ENCODE results near the gene TUFT1. TPM values are rescaled to one million over a fixed set of nuclear protein-coding genes. Genes with fewer than 3 reads are reported as not detected.

TUFT1 gene
- total and polyA plus RNA-seq, 2 of the 8 experiments (the other 6 are each of a cell fraction or from before 2014, with no cell fraction given), result 7.3 to 10.4 TPM

GRCh38 chr1:151499365-151499764 is 40.7 kb upstream of the TUFT1 start:
- no peak overlapping the region for H4K8ac ChIP-seq (ENCODE audit: extremely low read depth, insufficient read depth, low read length)
- no peak overlapping the region for H3K14ac ChIP-seq (ENCODE audit: insufficient read length)
- no peak overlapping the region for H3K18ac ChIP-seq (ENCODE audit: extremely low read depth, low read length)
- DNase-seq (ENCODE audit: low read depth in 1 of 2, low spot score in 2 of 2) (no peak), FAIRE-seq (no peak)
- H3K9me3 ChIP-seq (ENCODE audit: insufficient read depth in 2 of 2, low read depth in 1 of 2, low read length in 1 of 2), result no peaks in the 10 kb centered on the region
- H3K79me1 ChIP-seq (ENCODE audit: low read depth, low read length), result no peaks in the 10 kb centered on the region
- H2BK15ac ChIP-seq (ENCODE audit: low read length), result no peak overlapping the region
- peak overlapping the region; percentile 87 for H3K23ac ChIP-seq (ENCODE audit: insufficient read length)
- no peak overlapping the region for H4K5ac ChIP-seq (ENCODE audit: insufficient read length, low read depth, low read length)
- ChIA-PET CTCF (ENCODE audit: partially characterized antibody) (interaction anchor here (1.1 to 2.2 kb wide), 2 partner anchors 8 to 11 kb away, joined by 3 to 5 read pairs; no protein-coding TSS in a partner anchor), POLR2A (ENCODE audit: partially characterized antibody) (interaction anchor here (1.8 kb wide), 1 partner anchor 40 kb away, joined by 5 read pairs; the partner anchor contains the start of gene TUFT1)
- 0 out of 2 replicates have a peak overlapping the region, but pooled peaks have one; percentile 24 for H2AFZ ChIP-seq (ENCODE audit: low read length)
- H3K4me3 ChIP-seq (ENCODE audit: extremely low read depth in 1 of 4, insufficient read depth in 2 of 4, low read depth in 3 of 4, low read length in 4 of 4), result no peak overlapping the region
- no peak overlapping the region for H4K91ac ChIP-seq (replicated peaks; ENCODE audit: insufficient read length, low read length)
- H3K9ac ChIP-seq (replicated peaks in 1 of 4; ENCODE audit: extremely low read depth in 1 of 4, low read depth in 3 of 4, low read length in 3 of 4), result no peak overlapping the region
- no peak overlapping the region for H2AK5ac ChIP-seq (ENCODE audit: low read depth, low read length)
- H2BK20ac ChIP-seq (ENCODE audit: low read length), result no peak overlapping the region
- no peak overlapping the region for H3K4me2 ChIP-seq (ENCODE audit: insufficient read depth in 1 of 2, low read depth in 2 of 2, low read length in 2 of 2)
- 90% methylated on average over 5 of the region's 5 CpGs; no CpG with 5 or more reads in 1 of the 2 experiments for WGBS, 2 experiments (ENCODE audit: extremely low coverage in 1 of 2, insufficient coverage in 1 of 2, insufficient read length in 1 of 2, insufficient replicate concordance in 2 of 2, low coverage in 1 of 2, low lambda C conversion rate in 2 of 2, missing lambda C conversion rate in 1 of 2)
- H3K23me2 ChIP-seq (ENCODE audit: low read depth, low read length), result no peaks in the 10 kb centered on the region
- no peak overlapping the region for H3K4ac ChIP-seq (replicated peaks; ENCODE audit: insufficient read length, low read depth, low read length)
- no peak overlapping the region for H2BK12ac ChIP-seq (ENCODE audit: low read depth, low read length)
- no peak for TF ChIP-seq SAP30 (IDR thresholded peaks at IDR 0.05; ENCODE audit: insufficient read depth, insufficient replicate concordance, low read length)
- TF ChIP-seq, protein P1, sequence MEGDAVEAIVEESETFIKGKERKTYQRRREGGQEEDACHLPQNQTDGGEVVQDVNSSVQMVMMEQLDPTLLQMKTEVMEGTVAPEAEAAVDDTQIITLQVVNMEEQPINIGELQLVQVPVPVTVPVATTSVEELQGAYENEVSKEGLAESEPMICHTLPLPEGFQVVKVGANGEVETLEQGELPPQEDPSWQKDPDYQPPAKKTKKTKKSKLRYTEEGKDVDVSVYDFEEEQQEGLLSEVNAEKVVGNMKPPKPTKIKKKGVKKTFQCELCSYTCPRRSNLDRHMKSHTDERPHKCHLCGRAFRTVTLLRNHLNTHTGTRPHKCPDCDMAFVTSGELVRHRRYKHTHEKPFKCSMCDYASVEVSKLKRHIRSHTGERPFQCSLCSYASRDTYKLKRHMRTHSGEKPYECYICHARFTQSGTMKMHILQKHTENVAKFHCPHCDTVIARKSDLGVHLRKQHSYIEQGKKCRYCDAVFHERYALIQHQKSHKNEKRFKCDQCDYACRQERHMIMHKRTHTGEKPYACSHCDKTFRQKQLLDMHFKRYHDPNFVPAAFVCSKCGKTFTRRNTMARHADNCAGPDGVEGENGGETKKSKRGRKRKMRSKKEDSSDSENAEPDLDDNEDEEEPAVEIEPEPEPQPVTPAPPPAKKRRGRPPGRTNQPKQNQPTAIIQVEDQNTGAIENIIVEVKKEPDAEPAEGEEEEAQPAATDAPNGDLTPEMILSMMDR (IDR thresholded peaks at IDR 0.05; ENCODE audit: control extremely low read depth in 1 of 3, insufficient read depth in 1 of 3, low read depth in 1 of 3, low read length in 3 of 3), result no peak
- H3K36me3 ChIP-seq (ENCODE audit: control insufficient read depth in 2 of 4, insufficient read depth in 4 of 4, low read length in 3 of 4), result no peaks in the 10 kb centered on the region
- H3K27ac ChIP-seq (ENCODE audit: low read depth, low read length), result no peak overlapping the region
- H3K56ac ChIP-seq (replicated peaks; ENCODE audit: insufficient read length, low read depth, low read length), result no peak overlapping the region
- no peaks in the 10 kb centered on the region for H4K20me1 ChIP-seq (replicated peaks in 1 of 2; ENCODE audit: control insufficient read depth in 1 of 2, insufficient read depth in 2 of 2, low read length in 2 of 2)
- no peaks in the 10 kb centered on the region for H3K79me2 ChIP-seq (ENCODE audit: control insufficient read depth in 1 of 2, insufficient read depth in 2 of 2, low read length in 2 of 2)
- no peak overlapping the region for H2BK120ac ChIP-seq (replicated peaks; ENCODE audit: low read depth, low read length)
- no peaks in the 10 kb centered on the region for H3K27me3 ChIP-seq (replicated peaks in 1 of 4; ENCODE audit: control insufficient read depth in 3 of 4, extremely low read depth in 1 of 4, insufficient read depth in 3 of 4, low read length in 3 of 4)
- no peaks in the 10 kb centered on the region for H3K4me1 ChIP-seq (replicated peaks in 1 of 4; ENCODE audit: control insufficient read depth in 3 of 4, insufficient read depth in 4 of 4, low read length in 3 of 4)
- H2BK5ac ChIP-seq (ENCODE audit: low read depth, low read length), result no peak overlapping the region
